Testis (tissue), 3 donors: ENCODE measurements around the gene CARS1. TPM values are rescaled to one million over a fixed set of nuclear protein-coding genes. Genes with fewer than 3 reads are reported as not detected.

Experiments
- DNase-seq: peaks from one replicate; pipeline ENCODE4 v3.0.0-alpha.2; 2019
- H3K27ac ChIP-seq, 2 donors: fragments of 200-600 bp; sonication (generic); one replicate each; pipeline ENCODE4 v1.5.1; 2019
- H3K27me3 ChIP-seq: fragments of 200-600 bp; sonication (generic); one replicate; pipeline ENCODE4 v1.5.1; 2019
- H3K36me3 ChIP-seq: fragments of 200-600 bp; sonication (generic); one replicate; pipeline ENCODE4 v1.5.1; 2017; ENCODE audit warnings: low read depth; ENCODE audit errors: missing control alignments
- H3K4me1 ChIP-seq: fragments of 200-600 bp; sonication (generic); one replicate; pipeline ENCODE4 v1.5.1; 2019
- H3K4me3 ChIP-seq, 2 donors: fragments of 200-600 bp; sonication (generic); one replicate each; pipeline ENCODE4 v1.5.1; 2017 to 2019
- H3K9me3 ChIP-seq: fragments of 200-600 bp; sonication (generic); one replicate; pipeline ENCODE4 v1.5.1; 2017
- POLR2A ChIP-seq: fragments of 450-650 bp; IDR thresholded peaks from one replicate; pipeline ENCODE4 v1.6.1; 2017; ENCODE audit warnings: antibody characterized with exemption, mild to moderate bottlenecking, moderate library complexity
- WGBS, 2 donors: methylation state at CpG; one replicate each; pipeline ENCODE4 v1.1.5; 2018; 5-methylcytosine and 5-hydroxymethylcytosine counted together
- intact Hi-C: fragments of 100-400 bp; cut with DNase I; formaldehyde crosslinking; loops from one replicate; pipeline ENCODE4 v1.15.1; 2023; ENCODE audit warnings: low total_unique reads
- polyA plus RNA-seq: library from polyadenylated mRNA; stranded (reverse); fragments of 350-450 nt; fragmentation: Illumina TruSeq; extraction: RNeasy Lipid Tissue Mini Kit (QIAGEN cat#74804); gene quantifications from one replicate; pipeline ENCODE4 v1.2.3, GENCODE V29; 2014; ENCODE audit warnings: low read depth, low replicate concordance; ENCODE audit not compliant: insufficient read depth
- total RNA-seq, 2 donors: library from RNA; depleted of rRNA; stranded (reverse); fragments of >200 nt; gene quantifications; one replicate each; pipeline ENCODE4 v1.2.3, GENCODE V29; 2016
- TF ChIP-seq, protein P1 (sequence below), 3 experiments: fragments of 450-650 bp in 2 of 3; fragments of 200-600 bp in 1 of 3; sonication (generic) in 1 of 3; IDR thresholded peaks; one replicate each; pipeline ENCODE4 v1.5.1; 2016 to 2019; ENCODE audit warnings: antibody characterized with exemption in 3 of 3, mild to moderate bottlenecking in 2 of 3, moderate library complexity in 1 of 3

CARS1 gene
- total and polyA plus RNA-seq, 3 donors from 2014 or later, result 34.8 to 48.2 (median 43.8) TPM

- no peak for DNase-seq
- no peak overlapping the region for H3K4me3 ChIP-seq
- no peaks in the 10 kb centered on the region for H3K36me3 ChIP-seq
- H3K27me3 ChIP-seq, result no peaks in the 10 kb centered on the region
- TF ChIP-seq, protein P1, sequence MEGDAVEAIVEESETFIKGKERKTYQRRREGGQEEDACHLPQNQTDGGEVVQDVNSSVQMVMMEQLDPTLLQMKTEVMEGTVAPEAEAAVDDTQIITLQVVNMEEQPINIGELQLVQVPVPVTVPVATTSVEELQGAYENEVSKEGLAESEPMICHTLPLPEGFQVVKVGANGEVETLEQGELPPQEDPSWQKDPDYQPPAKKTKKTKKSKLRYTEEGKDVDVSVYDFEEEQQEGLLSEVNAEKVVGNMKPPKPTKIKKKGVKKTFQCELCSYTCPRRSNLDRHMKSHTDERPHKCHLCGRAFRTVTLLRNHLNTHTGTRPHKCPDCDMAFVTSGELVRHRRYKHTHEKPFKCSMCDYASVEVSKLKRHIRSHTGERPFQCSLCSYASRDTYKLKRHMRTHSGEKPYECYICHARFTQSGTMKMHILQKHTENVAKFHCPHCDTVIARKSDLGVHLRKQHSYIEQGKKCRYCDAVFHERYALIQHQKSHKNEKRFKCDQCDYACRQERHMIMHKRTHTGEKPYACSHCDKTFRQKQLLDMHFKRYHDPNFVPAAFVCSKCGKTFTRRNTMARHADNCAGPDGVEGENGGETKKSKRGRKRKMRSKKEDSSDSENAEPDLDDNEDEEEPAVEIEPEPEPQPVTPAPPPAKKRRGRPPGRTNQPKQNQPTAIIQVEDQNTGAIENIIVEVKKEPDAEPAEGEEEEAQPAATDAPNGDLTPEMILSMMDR (IDR thresholded peaks at IDR 0.05), result no peak
- TF ChIP-seq POLR2A, result no peak
- 87 to 90% methylated on average over 18 to 20 of the region's 20 CpGs for WGBS, 2 donors
- intact Hi-C loops, result no loop called here
- no peaks in the 10 kb centered on the region for H3K4me1 ChIP-seq
- H3K27ac ChIP-seq, result no peak overlapping the region
- H3K9me3 ChIP-seq, result no peaks in the 10 kb centered on the region
Observed at GRCh38 chr11:3007404-3008010, 49.7 kb downstream of the CARS1 start.

- WGBS, 2 donors, result 76 to 88% methylated on average over 8 to 21 of the region's 21 CpGs
- no peak for DNase-seq
- H3K36me3 ChIP-seq, result no peaks in the 10 kb centered on the region
- intact Hi-C loops, result no loop called here
- no peaks in the 10 kb centered on the region for H3K4me1 ChIP-seq
- TF ChIP-seq POLR2A, result no peak
- TF ChIP-seq, protein P1 (IDR thresholded peaks at IDR 0.05), result no peak
- H3K27me3 ChIP-seq, result no peaks in the 10 kb centered on the region
- no peak overlapping the region for H3K4me3 ChIP-seq
- no peaks in the 10 kb centered on the region for H3K9me3 ChIP-seq
- H3K27ac ChIP-seq, result no peak overlapping the region
Observed at GRCh38 chr11:3006505-3007260, 50.5 kb downstream of the CARS1 start.

GRCh38 chr11:3004481-3004880, 52.7 kb downstream of the CARS1 start:
- H3K9me3 ChIP-seq, result no peaks in the 10 kb centered on the region
- no peaks in the 10 kb centered on the region for H3K36me3 ChIP-seq
- WGBS, 2 donors, result 92 to 95% methylated on average over 7 to 10 of the region's 10 CpGs
- H3K27ac ChIP-seq, result no peak overlapping the region
- intact Hi-C loops, result no loop called here
- TF ChIP-seq POLR2A, result no peak
- TF ChIP-seq, protein P1 (IDR thresholded peaks at IDR 0.05), result no peak
- H3K4me1 ChIP-seq, result peaks cover 7% of the 10 kb centered on the region
- H3K4me3 ChIP-seq, result no peak overlapping the region
- no peak for DNase-seq
- no peaks in the 10 kb centered on the region for H3K27me3 ChIP-seq

- DNase-seq, result no peak
- 86 to 88% methylated on average over 10 to 12 of the region's 12 CpGs for WGBS, 2 donors
- Histone ChIP-seq H3K27ac (no peak overlapping the region), H3K36me3 (no peaks in the 10 kb centered on the region), H3K4me3 (no peak overlapping the region), H3K9me3 (no peaks in the 10 kb centered on the region), H3K27me3 (no peaks in the 10 kb centered on the region), H3K4me1 (peaks cover 7% of the 10 kb centered on the region)
- intact Hi-C loops, result no loop called here
- TF ChIP-seq POLR2A, result no peak
- TF ChIP-seq, protein P1 (IDR thresholded peaks at IDR 0.05), result no peak
Observed at GRCh38 chr11:3003396-3004231, 53.6 kb downstream of the CARS1 start.
